Fibroblast of the aortic adventitia (primary cell): ENCODE data around the gene CYTH2. TPM values are rescaled to one million over a fixed set of nuclear protein-coding genes. Genes with fewer than 3 reads are reported as not detected.
A peak's percentile ranks its signal among the peaks of the same experiment; 100 is the strongest.

Experiments used
- DNase-seq: peaks from one replicate; pipeline ENCODE4 v3.0.0-alpha.2; 2010; ENCODE audit warnings: low read depth
- H3K4me3 ChIP-seq: 2 replicates; pipeline ENCODE4 v1.5.1; 2011; ENCODE audit warnings: low read depth, mild to moderate bottlenecking, control low read depth, low read length, moderate library complexity
- total RNA-seq: library from RNA; depleted of rRNA; stranded (reverse); fragments of >200 nt; gene quantifications from 2 replicates; pipeline ENCODE4 v1.2.3, GENCODE V29; 2012; ENCODE audit warnings: low replicate concordance
- TF ChIP-seq, protein P1 (sequence below): IDR thresholded peaks from 2 replicates; pipeline ENCODE4 v1.5.1; 2011; ENCODE audit warnings: mild to moderate bottlenecking, low read length, control low read depth, inconsistent platforms; ENCODE audit not compliant: insufficient read depth

The CYTH2 gene
- 51.3 and 107 TPM in 2 replicates for total RNA-seq

GRCh38 chr19:48469289-48469881 lies at the start of gene CYTH2:
Gene CYTH2 (plus strand): TSS chr19:48469369. CDS start chr19:48469508, 139 bp downstream.
- peak; percentile 77 for DNase-seq
- peak within 1 kb of the TSS; percentile 85 for H3K4me3 ChIP-seq
- TF ChIP-seq, protein P1, sequence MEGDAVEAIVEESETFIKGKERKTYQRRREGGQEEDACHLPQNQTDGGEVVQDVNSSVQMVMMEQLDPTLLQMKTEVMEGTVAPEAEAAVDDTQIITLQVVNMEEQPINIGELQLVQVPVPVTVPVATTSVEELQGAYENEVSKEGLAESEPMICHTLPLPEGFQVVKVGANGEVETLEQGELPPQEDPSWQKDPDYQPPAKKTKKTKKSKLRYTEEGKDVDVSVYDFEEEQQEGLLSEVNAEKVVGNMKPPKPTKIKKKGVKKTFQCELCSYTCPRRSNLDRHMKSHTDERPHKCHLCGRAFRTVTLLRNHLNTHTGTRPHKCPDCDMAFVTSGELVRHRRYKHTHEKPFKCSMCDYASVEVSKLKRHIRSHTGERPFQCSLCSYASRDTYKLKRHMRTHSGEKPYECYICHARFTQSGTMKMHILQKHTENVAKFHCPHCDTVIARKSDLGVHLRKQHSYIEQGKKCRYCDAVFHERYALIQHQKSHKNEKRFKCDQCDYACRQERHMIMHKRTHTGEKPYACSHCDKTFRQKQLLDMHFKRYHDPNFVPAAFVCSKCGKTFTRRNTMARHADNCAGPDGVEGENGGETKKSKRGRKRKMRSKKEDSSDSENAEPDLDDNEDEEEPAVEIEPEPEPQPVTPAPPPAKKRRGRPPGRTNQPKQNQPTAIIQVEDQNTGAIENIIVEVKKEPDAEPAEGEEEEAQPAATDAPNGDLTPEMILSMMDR: no peak

DNA sequence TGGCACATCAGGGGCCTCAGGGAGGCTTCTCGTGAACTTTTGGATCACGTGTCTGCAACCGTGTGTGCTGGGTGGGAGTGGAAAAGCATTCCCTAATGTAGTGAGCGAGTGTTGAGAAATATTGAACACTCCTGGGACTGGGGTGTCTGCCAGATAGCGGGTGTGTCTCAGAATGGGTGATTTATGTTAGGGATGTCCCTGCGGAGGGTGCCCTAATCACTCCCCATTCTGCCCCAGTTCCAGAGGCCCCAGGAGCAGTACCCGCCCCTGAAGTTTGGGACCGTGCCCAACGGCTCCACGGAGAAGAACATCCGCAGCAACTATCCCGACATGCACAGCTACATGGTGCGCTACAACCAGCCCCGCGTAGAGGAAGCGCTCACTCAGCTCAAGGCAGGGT lies 47.6 kb upstream of the CYTH2 start:
- no peak overlapping the region for H3K4me3 ChIP-seq
- peak; percentile 52 for DNase-seq
- TF ChIP-seq, protein P1: no peak

DNA sequence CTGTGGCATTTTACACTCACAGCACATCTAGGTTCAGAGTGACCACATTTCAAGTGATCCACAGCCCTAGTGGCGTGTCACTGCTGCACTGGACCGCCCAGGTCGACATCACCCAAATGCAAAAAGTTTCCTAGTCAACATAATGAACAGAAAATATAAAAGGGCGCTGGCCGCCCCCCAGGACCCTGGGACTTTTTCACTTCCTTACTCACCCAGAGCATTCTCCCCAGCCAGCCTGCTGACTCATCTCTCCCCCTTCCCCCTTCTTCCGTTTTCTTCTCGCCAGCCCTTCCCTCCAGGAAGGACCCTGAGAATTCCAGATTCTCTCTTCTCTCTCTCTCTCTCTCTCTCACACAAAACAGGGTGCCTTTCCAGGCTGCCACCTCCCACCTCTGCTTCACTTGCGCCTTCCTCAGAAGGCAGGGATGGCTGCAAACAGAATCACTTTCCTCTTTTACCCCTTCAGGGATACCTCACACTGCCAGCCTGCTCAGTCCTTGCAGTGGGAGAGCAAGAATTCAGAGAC lies 44.4 kb upstream of the CYTH2 start:
- no peak overlapping the region for H3K4me3 ChIP-seq
- TF ChIP-seq, protein P1: no peak
- DNase-seq: peak; percentile 56

DNA sequence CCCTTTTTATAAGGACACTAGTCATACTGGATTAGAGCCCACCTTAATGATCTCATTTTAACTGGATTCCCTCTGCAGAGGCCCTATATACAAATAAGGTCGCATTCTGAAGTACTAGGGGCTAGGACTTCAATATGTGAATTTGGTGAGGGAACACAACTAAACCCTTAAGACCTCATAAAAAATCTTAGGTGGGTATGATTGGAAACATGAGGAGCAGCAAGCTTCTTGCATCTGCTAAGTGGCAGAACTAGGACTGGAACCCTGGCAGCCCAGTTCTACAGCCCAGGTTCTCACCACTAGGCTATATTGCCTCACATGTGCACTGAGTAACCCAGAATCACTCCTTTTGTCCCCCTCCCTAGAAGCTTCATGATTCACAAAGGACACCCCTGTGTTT lies 40.5 kb upstream of the CYTH2 start:
- TF ChIP-seq, protein P1: no peak
- H3K4me3 ChIP-seq: no peak overlapping the region
- DNase-seq: no peak

DNA sequence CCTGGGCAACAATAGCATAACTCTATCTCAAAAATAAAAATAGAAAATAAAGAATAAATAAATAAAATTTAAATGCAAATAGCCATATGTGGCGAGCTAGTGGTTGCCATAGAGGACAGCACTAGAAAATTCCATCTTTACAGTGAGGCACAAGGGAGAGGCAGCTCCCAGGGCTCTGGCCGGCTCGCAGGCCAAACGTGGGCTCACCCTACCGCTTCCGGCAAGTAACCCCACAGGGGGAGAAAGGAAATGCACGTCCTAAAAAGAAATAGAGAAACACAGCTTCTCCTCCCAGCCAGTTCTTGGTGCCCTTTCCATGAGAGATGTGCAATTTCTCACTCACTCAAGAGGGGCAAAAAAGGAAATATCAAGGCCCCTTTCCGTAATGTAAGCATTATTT lies 35.8 kb upstream of the CYTH2 start:
- TF ChIP-seq, protein P1: peak; percentile 11
- DNase-seq: no peak

GRCh38 chr19:48436586-48436985 lies 32.6 kb upstream of the CYTH2 start:
- TF ChIP-seq, protein P1: no peak
- no peak overlapping the region for H3K4me3 ChIP-seq
- no peak for DNase-seq

More for the DNA sequence above, 35.8 kb upstream of the CYTH2 start:
- H3K4me3 ChIP-seq: no peak overlapping the region
